Measurements from ENCODE around the gene EGFR.

DNA sequence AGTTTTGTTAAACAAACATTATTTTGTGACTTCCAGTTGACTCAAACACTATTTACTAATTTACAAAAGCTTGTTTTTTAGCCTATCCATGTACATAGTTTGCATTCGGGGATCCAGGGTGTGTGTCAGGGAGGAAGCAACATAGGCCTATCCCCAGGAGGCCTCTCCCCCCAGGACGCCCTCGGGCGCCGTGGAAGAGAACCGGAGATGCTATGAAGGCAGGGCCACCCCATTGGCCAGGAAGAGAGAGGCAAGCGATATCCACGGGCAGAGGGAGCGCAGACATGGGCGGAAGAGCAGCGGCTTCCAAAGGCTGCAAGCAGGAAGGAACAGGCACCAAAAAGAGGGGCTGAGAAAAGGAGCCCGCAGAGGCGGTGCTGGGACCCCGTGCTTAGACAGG, 38.3 kb upstream of the EGFR start:
- TF ChIP-seq CTCF (IDR thresholded peaks at IDR 0.05) (no peak), POLR2A (IDR thresholded peaks at IDR 0.05) (no peak)

All from breast epithelium (tissue), 3 donors.